Measurements from ENCODE around the gene SLC35F5. TPM values are rescaled to one million over a fixed set of nuclear protein-coding genes. Genes with fewer than 3 reads are reported as not detected.

The SLC35F5 gene
- total RNA-seq, 3 donors from 2014 or later, result 77.8 to 135 (median 96.7) TPM

DNA sequence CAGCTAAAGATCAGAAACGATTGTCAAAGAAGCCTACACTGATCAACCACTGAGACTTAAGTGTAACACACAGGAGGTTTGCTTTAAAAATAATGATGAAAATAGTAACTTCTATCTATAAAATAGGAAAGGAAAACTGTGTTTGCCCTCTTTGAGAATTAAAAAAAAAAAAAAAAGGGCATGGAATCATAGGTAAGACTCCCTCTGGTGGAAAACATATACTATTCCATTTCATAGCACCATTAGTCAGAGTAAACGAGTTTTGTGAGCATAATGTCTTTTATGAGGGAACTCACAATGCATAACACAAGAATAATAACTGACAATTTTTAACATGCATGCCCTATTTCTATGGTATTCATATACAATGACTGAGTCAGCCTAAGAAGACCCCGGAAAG, 36.3 kb downstream of the SLC35F5 start:
- no peak for DNase-seq (ENCODE audit: low spot score in 2 of 2)
- intact Hi-C loops (cut with DNase I; ENCODE audit: low total_unique reads), result no loop called here
- H3K36me3 ChIP-seq, result peaks cover under 1% of the 10 kb centered on the region
- H3K9me3 ChIP-seq, result no peaks in the 10 kb centered on the region
- TF ChIP-seq POLR2A (IDR thresholded peaks at IDR 0.05), result no peak
- TF ChIP-seq, protein P1, sequence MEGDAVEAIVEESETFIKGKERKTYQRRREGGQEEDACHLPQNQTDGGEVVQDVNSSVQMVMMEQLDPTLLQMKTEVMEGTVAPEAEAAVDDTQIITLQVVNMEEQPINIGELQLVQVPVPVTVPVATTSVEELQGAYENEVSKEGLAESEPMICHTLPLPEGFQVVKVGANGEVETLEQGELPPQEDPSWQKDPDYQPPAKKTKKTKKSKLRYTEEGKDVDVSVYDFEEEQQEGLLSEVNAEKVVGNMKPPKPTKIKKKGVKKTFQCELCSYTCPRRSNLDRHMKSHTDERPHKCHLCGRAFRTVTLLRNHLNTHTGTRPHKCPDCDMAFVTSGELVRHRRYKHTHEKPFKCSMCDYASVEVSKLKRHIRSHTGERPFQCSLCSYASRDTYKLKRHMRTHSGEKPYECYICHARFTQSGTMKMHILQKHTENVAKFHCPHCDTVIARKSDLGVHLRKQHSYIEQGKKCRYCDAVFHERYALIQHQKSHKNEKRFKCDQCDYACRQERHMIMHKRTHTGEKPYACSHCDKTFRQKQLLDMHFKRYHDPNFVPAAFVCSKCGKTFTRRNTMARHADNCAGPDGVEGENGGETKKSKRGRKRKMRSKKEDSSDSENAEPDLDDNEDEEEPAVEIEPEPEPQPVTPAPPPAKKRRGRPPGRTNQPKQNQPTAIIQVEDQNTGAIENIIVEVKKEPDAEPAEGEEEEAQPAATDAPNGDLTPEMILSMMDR (IDR thresholded peaks at IDR 0.05), result no peak
- H3K27me3 ChIP-seq, result no peaks in the 10 kb centered on the region
- H3K4me1 ChIP-seq, result no peaks in the 10 kb centered on the region
- no peak overlapping the region for H3K4me3 ChIP-seq
- H3K27ac ChIP-seq, result no peak overlapping the region

DNA sequence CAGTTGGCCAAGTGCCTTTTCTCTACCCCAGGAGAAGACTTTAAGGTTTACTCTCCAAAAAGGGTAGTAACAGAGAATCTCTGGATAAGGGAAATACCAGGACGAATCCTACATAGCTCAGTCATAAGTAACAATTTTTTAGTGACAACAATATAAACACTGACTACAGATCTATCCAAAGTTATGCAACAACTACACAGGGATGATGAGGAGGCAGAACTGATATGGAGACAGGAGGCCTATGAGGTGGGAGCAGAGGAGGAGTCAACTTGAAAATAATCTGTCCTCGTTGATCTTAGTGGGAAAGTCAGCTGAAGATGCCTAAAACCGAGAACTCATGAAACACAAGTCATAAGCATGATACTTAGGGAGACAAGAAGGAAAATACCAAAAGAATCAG, 40.2 kb downstream of the SLC35F5 start:
- H3K27ac ChIP-seq, result no peak overlapping the region
- H3K4me3 ChIP-seq, result no peak overlapping the region
- no peaks in the 10 kb centered on the region for H3K4me1 ChIP-seq
- intact Hi-C loops (cut with DNase I; ENCODE audit: low total_unique reads), result no loop called here
- H3K9me3 ChIP-seq, result no peaks in the 10 kb centered on the region
- TF ChIP-seq, protein P1 (IDR thresholded peaks at IDR 0.05), result no peak
- TF ChIP-seq POLR2AphosphoS5 (IDR thresholded peaks at IDR 0.05), result no peak
- TF ChIP-seq POLR2A (IDR thresholded peaks at IDR 0.05), result no peak
- H3K27me3 ChIP-seq, result no peaks in the 10 kb centered on the region
- no peak for DNase-seq (ENCODE audit: low spot score in 2 of 2)
- H3K36me3 ChIP-seq, result peaks cover 3% of the 10 kb centered on the region

DNA sequence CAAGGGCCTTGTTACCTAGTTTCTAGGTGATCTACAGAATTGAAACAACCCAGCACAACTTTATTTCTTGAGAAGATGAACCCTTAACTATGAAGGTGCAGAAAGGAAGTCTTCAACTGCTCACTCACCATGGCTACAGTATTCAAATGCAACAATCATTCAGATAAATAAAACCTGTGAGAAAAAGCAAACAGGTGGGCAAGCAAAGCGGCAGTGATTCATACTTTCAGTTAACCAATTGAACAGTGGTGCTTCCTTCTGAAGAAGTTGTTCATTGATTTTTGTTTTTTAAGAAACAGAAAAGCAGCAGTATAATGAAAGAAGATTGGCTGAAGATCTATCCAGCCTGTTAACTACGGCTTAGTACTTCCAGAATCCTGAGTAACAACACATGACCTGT, 43.5 kb downstream of the SLC35F5 start:
- intact Hi-C loops (cut with DNase I; ENCODE audit: low total_unique reads), result no loop called here
- H3K27ac ChIP-seq, result no peak overlapping the region
- TF ChIP-seq POLR2A (IDR thresholded peaks at IDR 0.05) (no peak), POLR2AphosphoS5 (IDR thresholded peaks at IDR 0.05) (no peak)
- TF ChIP-seq, protein P1 (IDR thresholded peaks at IDR 0.05), result no peak

DNA sequence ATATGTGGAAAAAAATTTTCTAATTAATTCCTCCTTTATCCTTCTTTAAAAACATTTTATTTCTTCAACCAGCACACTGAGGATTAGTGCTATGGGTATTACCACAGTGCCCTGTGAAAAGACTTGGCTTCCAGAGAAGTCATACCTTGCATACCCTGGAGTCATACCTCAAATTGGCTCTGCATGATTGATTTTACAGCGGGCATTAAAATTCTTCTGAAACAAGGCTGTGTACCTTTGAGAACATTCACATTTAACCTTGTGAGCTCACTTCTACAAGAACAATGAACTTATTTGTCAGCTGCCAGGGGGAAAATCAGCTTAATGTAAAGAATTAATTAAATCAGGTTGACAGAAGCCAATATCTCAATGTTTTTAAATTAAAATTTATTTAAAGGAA, 44.6 kb downstream of the SLC35F5 start:
- H3K4me1 ChIP-seq, result no peaks in the 10 kb centered on the region
- intact Hi-C loops (cut with DNase I; ENCODE audit: low total_unique reads), result no loop called here
- no peak overlapping the region for H3K4me3 ChIP-seq

More for the DNA sequence above, 43.5 kb downstream of the SLC35F5 start:
- peaks cover 3% of the 10 kb centered on the region for H3K36me3 ChIP-seq
- no peaks in the 10 kb centered on the region for H3K9me3 ChIP-seq
- no peaks in the 10 kb centered on the region for H3K27me3 ChIP-seq
- no peak for DNase-seq (ENCODE audit: low spot score in 2 of 2)
- H3K4me1 ChIP-seq, result no peaks in the 10 kb centered on the region
- no peak overlapping the region for H3K4me3 ChIP-seq

DNA sequence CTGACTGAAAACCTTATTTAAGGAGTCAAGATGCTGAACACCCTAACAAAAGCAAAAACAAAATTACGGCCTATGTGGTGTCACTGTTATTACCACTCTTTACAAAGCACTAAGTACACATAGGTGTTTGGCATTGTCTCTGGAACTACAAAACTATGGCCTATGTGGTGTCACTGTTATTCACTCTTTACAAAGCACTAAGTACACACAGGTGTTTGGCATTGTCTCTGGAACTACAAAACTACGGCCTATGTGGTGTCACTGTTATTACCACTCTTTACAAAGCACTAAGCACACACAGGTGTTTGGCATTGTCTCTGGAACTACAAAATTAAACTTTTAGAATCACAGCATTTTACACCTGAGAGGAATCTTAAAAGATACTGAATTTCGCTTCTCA, 47.4 kb downstream of the SLC35F5 start:
- DNase-seq (ENCODE audit: low spot score in 2 of 2), result no peak
- H3K4me1 ChIP-seq, result no peaks in the 10 kb centered on the region
- H3K27me3 ChIP-seq, result no peaks in the 10 kb centered on the region
- H3K27ac ChIP-seq, result peak overlapping the region in 1 of 2 donors; percentile 20
- TF ChIP-seq POLR2A (IDR thresholded peaks at IDR 0.05) (no peak), POLR2AphosphoS5 (IDR thresholded peaks at IDR 0.05) (no peak)
- TF ChIP-seq, protein P1 (IDR thresholded peaks at IDR 0.05), result no peak
- H3K9me3 ChIP-seq, result no peaks in the 10 kb centered on the region
- intact Hi-C loops (cut with DNase I; ENCODE audit: low total_unique reads), result no loop called here
- no peak overlapping the region for H3K4me3 ChIP-seq
- peaks cover 4% of the 10 kb centered on the region for H3K36me3 ChIP-seq

More for the DNA sequence above, 44.6 kb downstream of the SLC35F5 start:
- Histone ChIP-seq H3K27me3 (no peaks in the 10 kb centered on the region), H3K27ac (no peak overlapping the region), H3K9me3 (no peaks in the 10 kb centered on the region), H3K36me3 (peaks cover 3% of the 10 kb centered on the region)
- TF ChIP-seq, protein P1 (IDR thresholded peaks at IDR 0.05), result no peak
- TF ChIP-seq POLR2AphosphoS5 (IDR thresholded peaks at IDR 0.05) (no peak), POLR2A (IDR thresholded peaks at IDR 0.05) (no peak)
- DNase-seq (ENCODE audit: low spot score in 2 of 2), result no peak

Data from breast epithelium (tissue), 4 donors.